A549 treated with AZD9567 at 1 μM for 4 hours (cell line): Measurements from ENCODE around the gene CCDC3. TPM values are rescaled to one million over a fixed set of nuclear protein-coding genes. Genes with fewer than 3 reads are reported as not detected.

Experiments used
- total RNA-seq: library from RNA; stranded (reverse); fragments of 200-300 nt; extraction: Qiagen RNA extraction; gene quantifications from 5 replicates; pipeline ENCODE4 v1.2.3, GENCODE V29; 2022; ENCODE audit not compliant: insufficient read depth

CCDC3 gene
- total RNA-seq = 0.92 to 1.2 TPM (median 1.0 TPM) in 4 of 5 replicates, not detected in the other

DNA sequence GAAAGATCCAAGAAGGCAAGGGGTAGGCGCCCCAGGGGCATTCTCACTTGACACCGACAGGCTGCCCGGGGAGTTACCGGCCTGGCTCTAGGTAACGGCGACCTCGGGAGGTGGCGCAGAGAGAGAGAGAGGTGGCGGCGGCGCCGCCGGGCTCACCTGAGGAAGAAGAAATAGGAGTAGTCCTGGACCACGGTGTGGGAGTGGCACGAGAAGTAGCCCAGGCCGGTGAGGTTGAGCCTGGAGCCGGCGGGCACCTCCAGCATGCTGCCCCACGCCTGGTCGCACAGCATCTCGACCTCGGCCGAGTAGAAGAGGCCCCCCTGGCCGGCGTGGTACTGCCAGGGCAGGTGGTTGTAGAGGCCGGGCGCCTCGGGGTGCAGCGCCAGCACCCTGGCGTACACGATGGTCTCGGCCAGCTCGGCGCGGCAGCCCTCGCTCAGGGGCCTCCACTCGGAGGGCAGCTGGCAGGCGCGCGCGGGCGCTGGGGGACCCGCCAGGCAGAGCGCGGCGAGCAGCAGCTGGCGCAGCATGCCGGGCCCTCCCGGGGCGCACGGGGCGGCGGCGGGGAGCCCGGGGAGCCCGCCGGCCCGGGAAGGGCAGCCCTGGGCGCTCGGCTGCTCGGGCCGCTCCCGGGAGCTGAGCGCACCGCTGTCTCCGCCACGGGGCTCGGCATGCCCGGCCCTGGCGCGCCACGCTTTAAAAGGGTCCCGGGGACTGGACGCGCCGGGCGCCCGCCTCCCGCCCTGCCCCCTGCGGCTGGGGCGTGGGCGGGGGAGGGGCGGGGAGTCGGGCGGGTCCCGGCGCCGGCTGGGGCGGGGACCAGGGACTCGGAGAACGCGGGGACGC is at the start of gene CCDC3:
Gene CCDC3 (minus strand): TSS at position 673 of the 846 bp plus-strand sequence. CDS start 143 bp downstream, at position 530.

Other genes starting within 250 kb of the CCDC3 start
- 50.1 to 62.0 TPM (median 55.4 TPM) in 5 replicates for gene OPTN, start 98.5 kb upstream of the CCDC3 start, total RNA-seq
- gene MCM10, start 159.8 kb upstream of the CCDC3 start, total RNA-seq = 22.3 to 25.4 TPM (median 23.8 TPM) in 5 replicates
- not detected in 5 replicates for gene UCMA, start 232.7 kb upstream of the CCDC3 start, total RNA-seq